SK-N-MC (cell line): ENCODE results near the gene LDAH.

ENCODE experiments used
- DNase-seq: peaks from one replicate; pipeline ENCODE4 v3.0.0-alpha.2; 2011; ENCODE audit warnings: low read depth, low spot score
- H3K27ac ChIP-seq: fragments of 200-600 bp; sonication (generic); 2 replicates; pipeline ENCODE4 v1.5.1; 2016; ENCODE audit warnings: mixed run types
- H3K36me3 ChIP-seq: fragments of 200-600 bp; sonication (generic); 2 replicates; pipeline ENCODE4 v1.6.1; 2017; ENCODE audit warnings: antibody characterized with exemption, low read length, mixed read lengths; ENCODE audit not compliant: insufficient read depth
- H3K4me3 ChIP-seq: fragments of 200-600 bp; sonication (generic); 2 replicates; pipeline ENCODE4 v1.5.1; 2016
- H3K9ac ChIP-seq: fragments of 200-600 bp; sonication (generic); 2 replicates; pipeline ENCODE4 v1.8.0; 2017; ENCODE audit warnings: mixed run types, mixed read lengths; ENCODE audit not compliant: insufficient read length
- H3K9me3 ChIP-seq: fragments of 200-600 bp; sonication (generic); 2 replicates; pipeline ENCODE4 v1.6.1; 2017; ENCODE audit warnings: low read depth, mild to moderate bottlenecking, antibody characterized with exemption, low read length, moderate library complexity, mixed read lengths
- EZH2 ChIP-seq: fragments of 200-600 bp; sonication (generic); IDR thresholded peaks from one replicate; pipeline ENCODE4 v1.6.1; 2017; ENCODE audit warnings: antibody characterized with exemption
- FOXP2 ChIP-seq: optimal IDR thresholded peaks from 2 replicates; pipeline ENCODE3; 2011; ENCODE audit warnings: mild to moderate bottlenecking, moderate library complexity; ENCODE audit not compliant: insufficient read depth; ENCODE audit errors: extremely low read length, control extremely low read depth
- POLR2AphosphoS5 ChIP-seq: IDR thresholded peaks from 2 replicates; pipeline ENCODE4 v1.6.1; 2012; ENCODE audit warnings: mild to moderate bottlenecking, low read depth, low read length, borderline replicate concordance

Gene LDAH

GRCh38 chr2:20834331-20834730, 11.4 kb upstream of the LDAH start:
- no peak for TF ChIP-seq FOXP2
- no peaks in the 10 kb centered on the region for H3K36me3 ChIP-seq
- no peak overlapping the region for H3K9ac ChIP-seq
- no peaks in the 10 kb centered on the region for H3K9me3 ChIP-seq
- no peak for DNase-seq
- H3K27ac ChIP-seq = no peak overlapping the region
- H3K4me3 ChIP-seq = no peak overlapping the region

- DNase-seq = no peak
- no peak overlapping the region for H3K4me3 ChIP-seq
- no peak overlapping the region for H3K27ac ChIP-seq
- H3K36me3 ChIP-seq = no peaks in the 10 kb centered on the region
- H3K9ac ChIP-seq = no peak overlapping the region
- TF ChIP-seq POLR2AphosphoS5 (no peak), EZH2 (no peak), FOXP2 (no peak)
- H3K9me3 ChIP-seq = no peaks in the 10 kb centered on the region
Observed at GRCh38 chr2:20832606-20833005, 9.7 kb upstream of the LDAH start.

DNA sequence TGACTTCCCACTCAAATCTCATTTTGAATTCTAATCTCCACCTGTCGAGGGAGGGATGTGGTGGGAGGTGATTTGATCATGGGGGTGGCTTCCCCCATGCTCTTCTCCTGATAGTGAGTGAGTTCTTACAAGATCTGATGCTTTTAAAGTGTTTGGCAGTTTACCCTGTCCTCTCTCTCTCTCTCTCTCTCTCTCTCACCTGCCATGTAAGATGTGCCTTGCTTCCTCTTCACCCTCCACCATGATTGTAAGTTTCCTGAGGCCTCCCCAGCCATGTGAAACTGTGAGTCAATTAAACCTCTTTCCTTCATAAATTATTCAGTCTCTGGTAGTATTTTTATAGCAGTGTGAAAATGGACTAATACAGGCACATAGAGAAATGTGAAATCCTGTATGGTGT, 7.0 kb upstream of the LDAH start:
- H3K9ac ChIP-seq = no peak overlapping the region
- no peak overlapping the region for H3K27ac ChIP-seq
- no peak for DNase-seq
- no peak for TF ChIP-seq POLR2AphosphoS5
- no peak for TF ChIP-seq FOXP2
- TF ChIP-seq EZH2 = no peak
- no peak overlapping the region for H3K4me3 ChIP-seq
- no peaks in the 10 kb centered on the region for H3K36me3 ChIP-seq
- no peaks in the 10 kb centered on the region for H3K9me3 ChIP-seq

DNA sequence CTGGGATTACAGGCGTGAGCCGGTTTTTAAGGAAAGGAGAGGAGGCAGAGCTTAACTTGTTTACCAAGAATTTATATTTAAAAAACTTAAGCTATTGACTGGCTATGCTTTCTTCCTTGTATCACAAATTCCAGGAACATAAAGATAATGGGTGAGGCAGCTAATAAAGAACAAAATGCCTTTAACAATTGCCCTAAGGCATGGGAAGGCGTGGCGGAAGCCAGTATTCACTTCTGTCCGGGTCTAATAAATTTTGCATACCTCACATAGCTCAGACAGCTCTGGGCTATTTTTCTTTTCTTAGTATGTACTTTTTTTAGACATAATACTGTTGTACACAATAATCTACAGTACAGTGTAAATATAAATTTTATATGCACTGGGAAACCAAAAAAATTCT, 1.0 kb upstream of the LDAH start:
- no peak for DNase-seq
- no peak for TF ChIP-seq EZH2
- no peak for TF ChIP-seq FOXP2
- no peak for TF ChIP-seq POLR2AphosphoS5
- H3K9me3 ChIP-seq = no peaks in the 10 kb centered on the region
- H3K27ac ChIP-seq = no peak overlapping the region
- H3K9ac ChIP-seq = no peak overlapping the region
- no peak overlapping the region for H3K4me3 ChIP-seq
- no peaks in the 10 kb centered on the region for H3K36me3 ChIP-seq

GRCh38 chr2:20818820-20819219, 4.1 kb downstream of the LDAH start:
- H3K9me3 ChIP-seq = no peaks in the 10 kb centered on the region
- no peak overlapping the region for H3K27ac ChIP-seq
- H3K36me3 ChIP-seq = no peaks in the 10 kb centered on the region
- no peak overlapping the region for H3K9ac ChIP-seq
- DNase-seq = no peak
- TF ChIP-seq FOXP2 (no peak), POLR2AphosphoS5 (no peak), EZH2 (no peak)
- H3K4me3 ChIP-seq = no peak overlapping the region

- DNase-seq = no peak
- Histone ChIP-seq H3K27ac (no peak overlapping the region), H3K36me3 (no peaks in the 10 kb centered on the region), H3K9me3 (no peaks in the 10 kb centered on the region), H3K4me3 (no peak overlapping the region), H3K9ac (no peak overlapping the region)
- TF ChIP-seq POLR2AphosphoS5 (no peak), EZH2 (no peak), FOXP2 (no peak)
Observed at GRCh38 chr2:20815216-20815615, 7.7 kb downstream of the LDAH start.

GRCh38 chr2:20812779-20813178, 10.1 kb downstream of the LDAH start:
- H3K4me3 ChIP-seq = no peak overlapping the region
- H3K9ac ChIP-seq = no peak overlapping the region
- no peak overlapping the region for H3K27ac ChIP-seq
- TF ChIP-seq FOXP2 (no peak), POLR2AphosphoS5 (no peak), EZH2 (no peak)
- H3K9me3 ChIP-seq = no peaks in the 10 kb centered on the region
- H3K36me3 ChIP-seq = no peaks in the 10 kb centered on the region
- DNase-seq = no peak

DNA sequence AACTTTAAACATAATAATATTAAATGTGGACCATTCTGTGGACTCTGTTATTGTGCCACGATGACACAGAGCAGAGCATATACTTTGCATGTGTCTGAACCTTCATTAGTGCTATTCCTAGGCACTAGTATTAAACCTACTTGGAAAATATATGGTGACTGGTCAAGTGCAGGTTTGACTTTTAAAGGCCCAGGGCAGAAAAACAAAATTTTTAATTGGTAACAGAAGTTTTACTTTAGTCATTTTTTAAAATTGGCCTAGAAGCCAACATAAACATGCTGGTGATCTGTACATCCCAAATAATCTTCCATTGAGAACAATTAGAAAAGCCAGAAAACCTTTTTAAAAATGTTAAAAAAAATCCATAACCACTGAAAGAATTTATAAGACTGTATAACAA, 16.6 kb downstream of the LDAH start:
- Histone ChIP-seq H3K36me3 (no peaks in the 10 kb centered on the region), H3K9ac (no peak overlapping the region), H3K27ac (no peak overlapping the region), H3K9me3 (no peaks in the 10 kb centered on the region), H3K4me3 (no peak overlapping the region)
- no peak for DNase-seq
- TF ChIP-seq FOXP2 = no peak
- no peak for TF ChIP-seq EZH2

GRCh38 chr2:20803974-20804373, 18.9 kb downstream of the LDAH start:
- H3K27ac ChIP-seq = no peak overlapping the region
- no peaks in the 10 kb centered on the region for H3K9me3 ChIP-seq
- no peak for TF ChIP-seq EZH2
- TF ChIP-seq FOXP2 = no peak
- TF ChIP-seq POLR2AphosphoS5 = no peak
- H3K36me3 ChIP-seq = no peaks in the 10 kb centered on the region; the same call in 1 of the 2 replicates
- no peak for DNase-seq
- H3K9ac ChIP-seq = no peak overlapping the region
- no peak overlapping the region for H3K4me3 ChIP-seq

GRCh38 chr2:20803226-20803682, 19.6 kb downstream of the LDAH start:
- no peak for TF ChIP-seq EZH2
- no peak for TF ChIP-seq POLR2AphosphoS5
- TF ChIP-seq FOXP2 = no peak
- no peak overlapping the region for H3K27ac ChIP-seq

More at GRCh38 chr2:20803226-20803682, 19.6 kb downstream of the LDAH start:
- Histone ChIP-seq H3K36me3 (peaks cover under 1% of the 10 kb centered on the region; the same call in 1 of the 2 replicates), H3K4me3 (no peak overlapping the region), H3K9me3 (no peaks in the 10 kb centered on the region), H3K9ac (no peak overlapping the region)
- DNase-seq = no peak
